GF-D8 (cell line): ENCODE results near the gene CCDC146.
A peak's percentile ranks its signal among the peaks of the same experiment; 100 is the strongest.
"Not testable (repeated sequence)": the region's sequence is repeated elsewhere in the genome, so short reads cannot be mapped to it uniquely, and the experiment has no call there.

Source experiments
- DNase-seq: peaks from one replicate; lab custom pipeline; 2025; lab: John Stamatoyannopoulos, UW

Gene CCDC146

GRCh38 chr7:77329466-77330168 lies 207.2 kb downstream of the CCDC146 start:
- no peak for DNase-seq

GRCh38 chr7:77330169-77330882 lies 207.9 kb downstream of the CCDC146 start:
- DNase-seq = peak; percentile 92

GRCh38 chr7:77331938-77332695 lies 209.7 kb downstream of the CCDC146 start:
- peak; percentile 81 for DNase-seq

GRCh38 chr7:77334039-77334438 lies 211.6 kb downstream of the CCDC146 start:
- DNase-seq = not testable (repeated sequence)

- no peak for DNase-seq
These were observed 213.2 kb downstream of the CCDC146 start for GRCh38 chr7:77335581-77335980.

- no peak for DNase-seq
These were observed 215.1 kb downstream of the CCDC146 start for GRCh38 chr7:77337456-77337990.

GRCh38 chr7:77338260-77338659 lies 215.8 kb downstream of the CCDC146 start:
- DNase-seq = peak; percentile 60

- DNase-seq = peak; percentile 17
These were observed 216.6 kb downstream of the CCDC146 start for GRCh38 chr7:77338883-77339629.

GRCh38 chr7:77339726-77340125 lies 217.3 kb downstream of the CCDC146 start:
- DNase-seq = no peak
